K562 (cell line): ENCODE results near the gene CDKN2B. TPM values are rescaled to one million over a fixed set of nuclear protein-coding genes. Genes with fewer than 3 reads are reported as not detected.

Experiments
- ATAC-seq: fragments of 200-7000 bp; cut with Tn5 transposase; 3 replicates; pipeline ENCODE4 v1.9.1; 2020; ENCODE audit warnings: moderate library complexity
- BruUV-seq: library from RNA; stranded (reverse); fragments of 400-500 nt; replicated peaks from 2 replicates; lab custom pipeline; 2021; lab: Mats Ljungman, UMichigan
- CTCF ChIA-PET: fragments of 300-600 bp; formaldehyde crosslinking; extraction: SDS; loops from one replicate; lab custom pipeline; 2021; ENCODE audit warnings: low intra/inter-chr PET ratio; lab: Yijun Ruan, JAX
- POLR2A ChIA-PET: fragments of 300-600, 350-650 bp; sonication (Branson Sonifier 250); formaldehyde crosslinking; extraction: SDS; loops from one replicate; lab custom pipeline; 2021; ENCODE audit warnings: antibody characterized with exemption, inconsistent platforms; lab: Yijun Ruan, JAX
- DNase-seq, 4 experiments: peaks; one replicate each; pipeline versions ENCODE4 v3.0.0 to v3.0.0-alpha.2; 2011 to 2018; ENCODE audit warnings: low spot score in 3 of 4, mixed read lengths in 3 of 4; ENCODE audit errors: extremely low read depth in 1 of 4
- FAIRE-seq: peaks from 2 replicates; lab custom pipeline; 2011; peaks lifted over from hg19 to GRCh38; lab: Jason Lieb, UNC
- H2AFZ ChIP-seq: 2 replicates; pipeline ENCODE4 v1.6.0; 2011; ENCODE audit warnings: low read depth, low read length, control low read depth, inconsistent platforms
- H3K27ac ChIP-seq: fragments of 200-600 bp; 3 replicates; pipeline ENCODE4 v1.8.0; 2011; ENCODE audit warnings: low read depth, mild to moderate bottlenecking, control low read depth, inconsistent platforms, low read length, moderate library complexity, mixed read lengths; ENCODE audit errors: extremely low read depth
- H3K27me3 ChIP-seq, 2 experiments: fragments of 300-600 bp in 1 of 2; 2 replicates in 1 of 2; 3 replicates in 1 of 2; pipeline versions ENCODE4 v1.6.0 to v1.8.0; 2011; ENCODE audit warnings: inconsistent platforms in 2 of 2, low read length in 2 of 2, mild to moderate bottlenecking in 1 of 2, mixed read lengths in 1 of 2, moderate library complexity in 1 of 2; ENCODE audit not compliant: control insufficient read depth in 2 of 2, insufficient read depth in 2 of 2
- H3K36me3 ChIP-seq: fragments of 300-600 bp; 3 replicates; pipeline ENCODE4 v1.8.0; 2011; ENCODE audit warnings: mild to moderate bottlenecking, low read length, inconsistent platforms; ENCODE audit not compliant: control insufficient read depth, insufficient read depth
- H3K4me1 ChIP-seq, 2 experiments: fragments of 200-600 bp in 1 of 2; replicated peaks in 1 of 2; 2 replicates in 1 of 2; 3 replicates in 1 of 2; pipeline versions ENCODE4 v1.5.1 to v1.8.0; 2011; ENCODE audit warnings: inconsistent platforms in 2 of 2, low read length in 2 of 2, mild to moderate bottlenecking in 1 of 2, mixed read lengths in 1 of 2, moderate library complexity in 1 of 2; ENCODE audit not compliant: control insufficient read depth in 2 of 2, insufficient read depth in 2 of 2
- H3K4me2 ChIP-seq: 2 replicates; pipeline ENCODE4 v1.6.1; 2011; ENCODE audit warnings: low read length, control low read depth, inconsistent platforms, mixed read lengths; ENCODE audit not compliant: insufficient read depth
- H3K4me3 ChIP-seq: fragments of 200-600 bp; sonication (generic), shearing (Covaris generic); 2 replicates; pipeline ENCODE4 v1.5.1; 2016; ENCODE audit warnings: control low read depth, inconsistent platforms
- H3K79me2 ChIP-seq: fragments of 200-600 bp; 3 replicates; pipeline ENCODE4 v1.8.0; 2011; ENCODE audit warnings: low read length, inconsistent platforms; ENCODE audit not compliant: control insufficient read depth, insufficient read depth
- H3K9ac ChIP-seq, 2 experiments: 2 replicates each; pipeline versions ENCODE4 v1.6.0 to v1.6.1; 2011; ENCODE audit warnings: low read depth in 2 of 2, low read length in 2 of 2, control low read depth in 1 of 2, inconsistent platforms in 1 of 2, mild to moderate bottlenecking in 1 of 2, mixed read lengths in 1 of 2; ENCODE audit not compliant: insufficient read depth in 1 of 2
- H3K9me1 ChIP-seq: one replicate; pipeline ENCODE4 v1.6.0; 2011; ENCODE audit warnings: inconsistent platforms, mild to moderate bottlenecking, low read length, moderate library complexity; ENCODE audit not compliant: control insufficient read depth, insufficient read depth
- H3K9me3 ChIP-seq: replicated peaks from 2 replicates; pipeline ENCODE4 v1.5.1; 2011; ENCODE audit warnings: low read depth, low read length, inconsistent platforms; ENCODE audit not compliant: control insufficient read depth, insufficient read depth
- H4K20me1 ChIP-seq: replicated peaks from 2 replicates; pipeline ENCODE4 v1.6.1; 2011; ENCODE audit warnings: low read length, inconsistent platforms, mixed read lengths; ENCODE audit not compliant: control insufficient read depth, insufficient read depth
- CBX1 ChIP-seq: sonication (generic); IDR thresholded peaks from 2 replicates; pipeline ENCODE4 v1.6.1; 2016; ENCODE audit warnings: antibody characterized with exemption, low read depth, mild to moderate bottlenecking
- DIDO1 ChIP-seq: fragments of 450-650 bp; IDR thresholded peaks from 2 replicates; pipeline ENCODE4 v1.6.1; 2016; ENCODE audit warnings: low read depth, missing biosample characterization, missing genetic modification characterization
- FOXA1 ChIP-seq: fragments of 450-650 bp; IDR thresholded peaks from 2 replicates; pipeline ENCODE4 v1.6.1; 2016; ENCODE audit warnings: mild to moderate bottlenecking, borderline replicate concordance
- GABPB2 ChIP-seq: fragments of 250-450 bp; sonication (Bioruptor Pico); conservative IDR thresholded peaks from 2 replicates; pipeline ENCODE4 v1.5.1; 2021; ENCODE audit warnings: mild to moderate bottlenecking
- GATAD2B ChIP-seq: fragments of 450-650 bp; IDR thresholded peaks from 2 replicates; pipeline ENCODE4 v1.6.1; 2017; ENCODE audit warnings: mild to moderate bottlenecking, borderline replicate concordance
- MBD1 ChIP-seq: fragments of 250-450 bp; sonication (Bioruptor Pico); IDR thresholded peaks from 2 replicates; pipeline ENCODE4 v1.8.0; 2022; ENCODE audit warnings: inconsistent platforms
- SRSF1 ChIP-seq: fragments of 200-400 bp; formaldehyde crosslinking; IDR thresholded peaks from 2 replicates; pipeline ENCODE4 v1.6.1; 2017; ENCODE audit warnings: mild to moderate bottlenecking, low read depth, low read length, moderate library complexity
- ZBTB26 ChIP-seq: fragments of 450-650 bp; formaldehyde crosslinking; IDR thresholded peaks from 2 replicates; pipeline ENCODE4 v1.4.0; 2022; ENCODE audit warnings: missing genetic modification characterization
- ZNF253 ChIP-seq: fragments of 250-450 bp; sonication (Bioruptor Pico); conservative IDR thresholded peaks from 2 replicates; pipeline ENCODE4 v1.6.1; 2021; ENCODE audit warnings: mild to moderate bottlenecking
- ZNF586 ChIP-seq: fragments of 450-650 bp; formaldehyde crosslinking; conservative IDR thresholded peaks from 2 replicates; pipeline ENCODE4 v1.4.0; 2020; ENCODE audit warnings: mild to moderate bottlenecking, moderate library complexity
- WGBS: fragments of 100-300 bp; shearing (Covaris generic); methylation state at CpG from one replicate; pipeline ENCODE4 v1.1.6; 2016; ENCODE audit warnings: low coverage, mixed read lengths; ENCODE audit not compliant: insufficient coverage; ENCODE audit errors: missing lambda C conversion rate; 5-methylcytosine and 5-hydroxymethylcytosine counted together
- in situ Hi-C: fragments of 300-500 bp; cut with MboI; formaldehyde crosslinking; loops from 4 replicates; pipeline ENCODE4 v1.15.0; 2018; ENCODE audit warnings: inconsistent platforms, mixed read lengths
- intact Hi-C: fragments of 100-400 bp; cut with micrococcal nuclease; formaldehyde crosslinking; loops from 2 replicates; pipeline ENCODE4 v1.14.2; 2022
- polyA plus RNA-seq, 8 experiments: library from polyadenylated mRNA; depleted of rRNA in 4 of 8; stranded (reverse) in 5 of 8; unstranded in 3 of 8; fragments of >200 nt; fragmentation: Nextera tagmentation in 2 of 8; fragmentation: Illumina TruSeq in 1 of 8; extraction: Ambion mirVana in 2 of 8; extraction: Trizol in 1 of 8; gene quantifications; 2 replicates each; pipeline versions ENCODE4 v1.2.1 to v1.2.3, GENCODE V29; 2011 to 2014; ENCODE audit warnings: inconsistent platforms in 1 of 8, missing spikeins in 1 of 8
- total RNA-seq, 7 experiments: library from RNA; depleted of rRNA in 6 of 7; stranded (reverse); fragments of >200 nt in 6 of 7; fragmentation: Illumina TruSeq in 2 of 7; extraction: Trizol in 2 of 7; gene quantifications; 2 replicates each; pipeline versions ENCODE4 v1.2.1 to v1.2.3, GENCODE V29; 2011 to 2021; ENCODE audit warnings: low replicate concordance in 1 of 7

CDKN2B gene
- total and polyA plus RNA-seq, 9 of the 15 experiments (the other 6 are each of a cell fraction or from before 2014, with no cell fraction given), result not detected

DNA sequence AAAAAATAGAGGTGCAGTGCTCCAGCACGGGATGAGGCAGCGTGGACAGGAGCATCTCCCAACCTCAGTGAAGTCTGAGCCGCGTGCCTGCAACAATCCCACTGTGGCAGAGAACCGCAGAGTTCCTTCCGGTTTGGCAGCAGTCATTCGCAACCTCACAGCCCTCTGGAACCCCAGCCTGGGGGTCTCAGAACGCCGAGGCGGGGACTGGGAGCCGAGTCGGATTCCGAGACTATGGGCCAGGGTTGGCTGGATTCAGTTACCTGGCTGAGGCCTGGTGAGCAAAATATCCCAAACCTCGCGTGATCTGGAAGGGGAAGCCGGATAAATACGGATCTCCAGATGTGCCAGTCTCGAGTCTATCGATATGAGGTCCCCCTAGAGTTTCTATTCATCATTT is 41.9 kb downstream of the CDKN2B start:
- no CpG with 5 or more reads among the region's 19 CpGs for WGBS
- Histone ChIP-seq H3K4me1 (no peaks in the 10 kb centered on the region), H4K20me1 (no peaks in the 10 kb centered on the region), H3K9me1 (no peaks in the 10 kb centered on the region), H3K79me2 (no peaks in the 10 kb centered on the region), H3K4me2 (no peak overlapping the region), H2AFZ (no peak overlapping the region), H3K4me3 (no peak overlapping the region), H3K9ac (no peak overlapping the region), H3K27ac (no peak overlapping the region), H3K27me3 (no peaks in the 10 kb centered on the region), H3K9me3 (no peaks in the 10 kb centered on the region), H3K36me3 (no peaks in the 10 kb centered on the region)
- FAIRE-seq, result no peak
- no peak for DNase-seq
- ChIA-PET CTCF (no interaction called here), POLR2A (no interaction called here)
- intact Hi-C loops, result no loop called here
- no TSS peak for BruUV-seq
- no peak for TF ChIP-seq ZBTB26
- TF ChIP-seq DIDO1 (tag), result no peak
- TF ChIP-seq FOXA1, result no peak
- no peak for TF ChIP-seq SRSF1
- no peak for TF ChIP-seq GABPB2
- TF ChIP-seq MBD1 (CRISPR knock-in tag), result no peak
- TF ChIP-seq ZNF253 (CRISPR knock-in tag), result no peak
- TF ChIP-seq ZNF586, result no peak
- no peak for TF ChIP-seq GATAD2B
- no peak for TF ChIP-seq CBX1
- in situ Hi-C loops, result no loop called here
- ATAC-seq, result no peak
